WERI-Rb-1 (cell line): ENCODE data around the gene TPST2.

Experiments used
- DNase-seq: peaks from one replicate; pipeline ENCODE4 v3.0.0-alpha.2; 2020
- H3K27ac ChIP-seq: fragments of 250-450 bp; sonication (Bioruptor Pico); 2 replicates; pipeline ENCODE4 v1.5.1; 2020; ENCODE audit warnings: mild to moderate bottlenecking, moderate library complexity
- H3K27me3 ChIP-seq: fragments of 250-450 bp; sonication (Bioruptor Pico); 2 replicates; pipeline ENCODE4 v1.5.1; 2021; ENCODE audit warnings: mild to moderate bottlenecking, low read depth, moderate library complexity; ENCODE audit not compliant: insufficient read depth, severe bottlenecking
- H3K36me3 ChIP-seq: fragments of 250-450 bp; sonication (Bioruptor Pico); 2 replicates; pipeline ENCODE4 v1.5.1; 2020; ENCODE audit warnings: mild to moderate bottlenecking, moderate library complexity
- H3K4me3 ChIP-seq: 2 replicates; pipeline ENCODE4 v1.5.1; 2011; ENCODE audit warnings: low read depth, mild to moderate bottlenecking, control low read depth, low read length
- H3K9me3 ChIP-seq: fragments of 250-450 bp; sonication (Bioruptor Pico); 2 replicates; pipeline ENCODE4 v1.5.1; 2021; ENCODE audit warnings: mild to moderate bottlenecking, moderate library complexity; ENCODE audit not compliant: severe bottlenecking
- CTCF ChIP-seq: IDR thresholded peaks from 2 replicates; pipeline ENCODE4 v1.5.1; 2011; ENCODE audit warnings: low read depth, mild to moderate bottlenecking, control low read depth, inconsistent platforms, low read length

The TPST2 gene

GRCh38 chr22:26499188-26499703 lies 90.7 kb downstream of the TPST2 start:
- no peaks in the 10 kb centered on the region for H3K27me3 ChIP-seq
- TF ChIP-seq CTCF, result no peak
- no peak overlapping the region for H3K4me3 ChIP-seq
- DNase-seq, result no peak
- H3K9me3 ChIP-seq, result no peaks in the 10 kb centered on the region
- H3K36me3 ChIP-seq, result peaks cover 81% of the 10 kb centered on the region
- no peak overlapping the region for H3K27ac ChIP-seq

GRCh38 chr22:26496456-26496855 lies 93.5 kb downstream of the TPST2 start:
- no peak overlapping the region for H3K27ac ChIP-seq
- H3K4me3 ChIP-seq, result no peak overlapping the region
- DNase-seq, result no peak
- TF ChIP-seq CTCF, result no peak
- peaks cover 83% of the 10 kb centered on the region for H3K36me3 ChIP-seq
- no peaks in the 10 kb centered on the region for H3K9me3 ChIP-seq
- H3K27me3 ChIP-seq, result no peaks in the 10 kb centered on the region

GRCh38 chr22:26494506-26494905 lies 95.4 kb downstream of the TPST2 start:
- no peak overlapping the region for H3K27ac ChIP-seq
- no peaks in the 10 kb centered on the region for H3K27me3 ChIP-seq
- H3K4me3 ChIP-seq, result no peak overlapping the region
- H3K36me3 ChIP-seq, result peaks cover 83% of the 10 kb centered on the region
- DNase-seq, result no peak
- no peak for TF ChIP-seq CTCF
- H3K9me3 ChIP-seq, result no peaks in the 10 kb centered on the region

GRCh38 chr22:26492220-26492619 lies 97.7 kb downstream of the TPST2 start:
- DNase-seq, result no peak
- H3K36me3 ChIP-seq, result peaks cover 93% of the 10 kb centered on the region

GRCh38 chr22:26489447-26490036 lies 100.4 kb downstream of the TPST2 start:
- H3K27ac ChIP-seq, result no peak overlapping the region
- DNase-seq, result no peak
- H3K36me3 ChIP-seq, result peaks cover 74% of the 10 kb centered on the region
- H3K9me3 ChIP-seq, result no peaks in the 10 kb centered on the region
- no peak for TF ChIP-seq CTCF
- H3K4me3 ChIP-seq, result no peak overlapping the region
- no peaks in the 10 kb centered on the region for H3K27me3 ChIP-seq

More at GRCh38 chr22:26492220-26492619, 97.7 kb downstream of the TPST2 start:
- H3K27me3 ChIP-seq, result no peaks in the 10 kb centered on the region
- TF ChIP-seq CTCF, result no peak
- H3K4me3 ChIP-seq, result no peak overlapping the region
- H3K9me3 ChIP-seq, result no peaks in the 10 kb centered on the region
- no peak overlapping the region for H3K27ac ChIP-seq

GRCh38 chr22:26487996-26488395 lies 101.9 kb downstream of the TPST2 start:
- Histone ChIP-seq H3K27me3 (no peaks in the 10 kb centered on the region), H3K4me3 (no peak overlapping the region), H3K9me3 (peaks cover 3% of the 10 kb centered on the region), H3K27ac (no peak overlapping the region), H3K36me3 (peaks cover 59% of the 10 kb centered on the region)
- no peak for TF ChIP-seq CTCF
- DNase-seq, result no peak
